ENCODE measurements around the gene ELOB. TPM values are rescaled to one million over a fixed set of nuclear protein-coding genes. Genes with fewer than 3 reads are reported as not detected.

Gene ELOB
- total RNA-seq, 1 experiment from 2014 or later: 319 TPM

GRCh38 chr16:2811703-2812471, 34.8 kb upstream of the ELOB start:
- H4K91ac ChIP-seq (ENCODE audit: insufficient read length, low read depth, low read length): no peak overlapping the region
- no peak overlapping the region for H2BK5ac ChIP-seq (ENCODE audit: insufficient read length, low read length)
- H3K4me2 ChIP-seq (ENCODE audit: insufficient read depth, insufficient read length, low read length): no peak overlapping the region
- H3T11ph ChIP-seq (ENCODE audit: low read length): no peak overlapping the region
- H2BK120ac ChIP-seq (ENCODE audit: low read depth, low read length, poor library complexity, severe bottlenecking): no peak overlapping the region
- Mint-ChIP-seq H3K9me3 (peaks cover 0 to 4% of the 10 kb centered on the region in 2 experiments; a peak in 1 of 5 replicates), H3K4me3 (no peak overlapping the region), H3K36me3 (ENCODE audit: insufficient read depth in 1 of 3, low read depth in 3 of 3) (no peaks in the 10 kb centered on the region), H3K27ac (no peak overlapping the region), H3K27me3 (ENCODE audit: low read depth) (peaks cover 25% of the 10 kb centered on the region), H3K4me1 (peaks cover 7% of the 10 kb centered on the region in 2 experiments; a peak in 3 of 4 replicates)
- WGBS (ENCODE audit: extremely low coverage, insufficient read length, low lambda C conversion rate): no CpG with 5 or more reads among the region's 15 CpGs
- H4K8ac ChIP-seq (replicated peaks; ENCODE audit: insufficient read length, low read depth, low read length): no peak overlapping the region
- H3K4ac ChIP-seq (ENCODE audit: low read depth, low read length): no peak overlapping the region
- no peak overlapping the region for H2AK5ac ChIP-seq (ENCODE audit: insufficient read length, low read length)
- H3K79me2 ChIP-seq (ENCODE audit: insufficient read depth, low read length): no peaks in the 10 kb centered on the region
- no peak overlapping the region for H2BK15ac ChIP-seq (ENCODE audit: low read depth, low read length)
- H3K14ac ChIP-seq (ENCODE audit: insufficient read depth, low read length): peak overlapping the region; percentile 75; the same call in 1 of the 2 replicates
- H3K9me3 ChIP-seq (ENCODE audit: control insufficient read depth, low read depth, low read length): no peaks in the 10 kb centered on the region
- no peaks in the 10 kb centered on the region for H4K20me1 ChIP-seq (ENCODE audit: control insufficient read depth, insufficient read depth, insufficient read length)
- H4K5ac ChIP-seq (ENCODE audit: insufficient read length, low read depth, low read length): no peak overlapping the region
- H3K4me1 ChIP-seq (ENCODE audit: insufficient read depth, low read length): no peaks in the 10 kb centered on the region
- no peak overlapping the region for H2BK20ac ChIP-seq (ENCODE audit: low read depth, low read length, poor library complexity, severe bottlenecking)
- no peak overlapping the region for H3K9ac ChIP-seq (ENCODE audit: extremely low read depth, insufficient read length, low read length)
- no peak overlapping the region for H3K23ac ChIP-seq (ENCODE audit: insufficient read length, low read depth, low read length)
- H3K79me1 ChIP-seq (ENCODE audit: insufficient read depth, low read depth, low read length, poor library complexity, severe bottlenecking): no peaks in the 10 kb centered on the region
- no peak overlapping the region for H3K56ac ChIP-seq (ENCODE audit: insufficient read length, low read depth, low read length)
- H2BK12ac ChIP-seq (ENCODE audit: insufficient read length, low read depth, low read length): no peak overlapping the region
- H2AFZ ChIP-seq (ENCODE audit: low read length): no peak overlapping the region
- no peak for TF ChIP-seq CTCF (conservative IDR thresholded peaks at IDR 0.05)
- H3K27ac ChIP-seq (ENCODE audit: insufficient read length, low read depth, low read length): no peak overlapping the region
- H3K18ac ChIP-seq (ENCODE audit: insufficient read length, low read depth, low read length): no peak overlapping the region
- no peak for DNase-seq
- H3K27me3 ChIP-seq (ENCODE audit: insufficient read depth, low read length): no peaks in the 10 kb centered on the region
- no peaks in the 10 kb centered on the region for H3K23me2 ChIP-seq (ENCODE audit: insufficient read length, low read depth, low read length, poor library complexity, severe bottlenecking)
